ENCODE measurements around the gene ADARB1.
A peak's percentile ranks its signal among the peaks of the same experiment; 100 is the strongest.

Gene ADARB1

GRCh38 chr21:45162809-45163208 is 88.4 kb downstream of the ADARB1 start:
- ATAC-seq: no peak
- Mint-ChIP-seq H3K36me3 (ENCODE audit: low read depth) (peaks cover 7% of the 10 kb centered on the region), H3K9me3 (no peaks in the 10 kb centered on the region), H3K27ac (no peak overlapping the region), H3K4me1 (no peaks in the 10 kb centered on the region), H3K4me3 (no peak overlapping the region), H3K27me3 (no peaks in the 10 kb centered on the region)
- no peak for DNase-seq

GRCh38 chr21:45163413-45164123 is 89.2 kb downstream of the ADARB1 start:
- ATAC-seq (no peak), DNase-seq (no peak)
- Mint-ChIP-seq H3K27ac (no peak overlapping the region), H3K36me3 (ENCODE audit: low read depth) (peaks cover 7% of the 10 kb centered on the region), H3K9me3 (no peaks in the 10 kb centered on the region), H3K4me3 (no peak overlapping the region), H3K4me1 (no peaks in the 10 kb centered on the region), H3K27me3 (no peaks in the 10 kb centered on the region)

- H3K27me3 Mint-ChIP-seq: no peaks in the 10 kb centered on the region
- no peak overlapping the region for H3K4me3 Mint-ChIP-seq
- no peaks in the 10 kb centered on the region for H3K9me3 Mint-ChIP-seq
- H3K36me3 Mint-ChIP-seq (ENCODE audit: low read depth): peaks cover 5% of the 10 kb centered on the region
- ATAC-seq: no peak
- peaks cover 3% of the 10 kb centered on the region for H3K4me1 Mint-ChIP-seq
- no peak for DNase-seq
- no peak overlapping the region for H3K27ac Mint-ChIP-seq
Observed at GRCh38 chr21:45164124-45164511, 89.7 kb downstream of the ADARB1 start.

GRCh38 chr21:45164838-45165237 is 90.5 kb downstream of the ADARB1 start:
- Mint-ChIP-seq H3K27me3 (no peaks in the 10 kb centered on the region), H3K4me1 (peaks cover 11% of the 10 kb centered on the region), H3K9me3 (no peaks in the 10 kb centered on the region), H3K4me3 (no peak overlapping the region), H3K27ac (no peak overlapping the region), H3K36me3 (ENCODE audit: low read depth) (peaks cover 3% of the 10 kb centered on the region)
- peak; percentile 6 for ATAC-seq
- DNase-seq: no peak

GRCh38 chr21:45166931-45167330 is 92.6 kb downstream of the ADARB1 start:
- DNase-seq (no peak), ATAC-seq (no peak)
- H3K27me3 Mint-ChIP-seq: no peaks in the 10 kb centered on the region
- no peak overlapping the region for H3K27ac Mint-ChIP-seq
- peaks cover 12% of the 10 kb centered on the region for H3K4me1 Mint-ChIP-seq
- no peak overlapping the region for H3K4me3 Mint-ChIP-seq
- H3K9me3 Mint-ChIP-seq: no peaks in the 10 kb centered on the region
- peaks cover 3% of the 10 kb centered on the region for H3K36me3 Mint-ChIP-seq (ENCODE audit: low read depth)

GRCh38 chr21:45167796-45168222 is 93.4 kb downstream of the ADARB1 start:
- no peak overlapping the region for H3K27ac Mint-ChIP-seq
- ATAC-seq (no peak), DNase-seq (no peak)
- H3K27me3 Mint-ChIP-seq: no peaks in the 10 kb centered on the region
- no peak overlapping the region for H3K4me3 Mint-ChIP-seq
- no peaks in the 10 kb centered on the region for H3K36me3 Mint-ChIP-seq (ENCODE audit: low read depth)
- peaks cover 12% of the 10 kb centered on the region for H3K4me1 Mint-ChIP-seq
- no peaks in the 10 kb centered on the region for H3K9me3 Mint-ChIP-seq

GRCh38 chr21:45168522-45168921 is 94.1 kb downstream of the ADARB1 start:
- ATAC-seq (no peak), DNase-seq (no peak)
- Mint-ChIP-seq H3K36me3 (ENCODE audit: low read depth) (no peaks in the 10 kb centered on the region), H3K27ac (no peak overlapping the region), H3K9me3 (no peaks in the 10 kb centered on the region), H3K27me3 (no peaks in the 10 kb centered on the region), H3K4me1 (peaks cover 12% of the 10 kb centered on the region), H3K4me3 (no peak overlapping the region)

GRCh38 chr21:45169001-45169400 is 94.6 kb downstream of the ADARB1 start:
- ATAC-seq (no peak), DNase-seq (no peak)

GRCh38 chr21:45169682-45170081 is 95.3 kb downstream of the ADARB1 start:
- no peak for ATAC-seq

More at GRCh38 chr21:45169001-45169400, 94.6 kb downstream of the ADARB1 start:
- Mint-ChIP-seq H3K9me3 (no peaks in the 10 kb centered on the region), H3K4me3 (no peak overlapping the region), H3K4me1 (peaks cover 12% of the 10 kb centered on the region), H3K36me3 (ENCODE audit: low read depth) (no peaks in the 10 kb centered on the region), H3K27ac (no peak overlapping the region), H3K27me3 (no peaks in the 10 kb centered on the region)

GRCh38 chr21:45170987-45171386 is 96.6 kb downstream of the ADARB1 start:
- Mint-ChIP-seq H3K27me3 (no peaks in the 10 kb centered on the region), H3K27ac (no peak overlapping the region), H3K36me3 (ENCODE audit: low read depth) (peaks cover under 1% of the 10 kb centered on the region), H3K9me3 (no peaks in the 10 kb centered on the region), H3K4me3 (no peak overlapping the region), H3K4me1 (peaks cover 12% of the 10 kb centered on the region)
- ATAC-seq: no peak
- DNase-seq: no peak

More at GRCh38 chr21:45169682-45170081, 95.3 kb downstream of the ADARB1 start:
- H3K9me3 Mint-ChIP-seq: no peaks in the 10 kb centered on the region
- H3K4me3 Mint-ChIP-seq: no peak overlapping the region
- DNase-seq: no peak
- H3K4me1 Mint-ChIP-seq: peaks cover 12% of the 10 kb centered on the region
- no peaks in the 10 kb centered on the region for H3K27me3 Mint-ChIP-seq
- no peaks in the 10 kb centered on the region for H3K36me3 Mint-ChIP-seq (ENCODE audit: low read depth)
- H3K27ac Mint-ChIP-seq: no peak overlapping the region

GRCh38 chr21:45172420-45172819 is 98.0 kb downstream of the ADARB1 start:
- Mint-ChIP-seq H3K4me1 (peaks cover 12% of the 10 kb centered on the region), H3K36me3 (ENCODE audit: low read depth) (peaks cover 10% of the 10 kb centered on the region), H3K27ac (no peak overlapping the region), H3K4me3 (no peak overlapping the region), H3K27me3 (no peaks in the 10 kb centered on the region), H3K9me3 (no peaks in the 10 kb centered on the region)
- ATAC-seq: no peak
- no peak for DNase-seq

GRCh38 chr21:45175326-45176095 is 101.1 kb downstream of the ADARB1 start:
- no peak overlapping the region for H3K27ac Mint-ChIP-seq
- no peaks in the 10 kb centered on the region for H3K9me3 Mint-ChIP-seq
- no peaks in the 10 kb centered on the region for H3K4me1 Mint-ChIP-seq
- DNase-seq: no peak
- ATAC-seq: no peak
- no peaks in the 10 kb centered on the region for H3K27me3 Mint-ChIP-seq
- peaks cover 18% of the 10 kb centered on the region for H3K36me3 Mint-ChIP-seq (ENCODE audit: low read depth)
- no peak overlapping the region for H3K4me3 Mint-ChIP-seq

- Mint-ChIP-seq H3K4me3 (no peak overlapping the region), H3K27ac (no peak overlapping the region), H3K36me3 (ENCODE audit: low read depth) (peaks cover 20% of the 10 kb centered on the region), H3K27me3 (no peaks in the 10 kb centered on the region), H3K9me3 (no peaks in the 10 kb centered on the region), H3K4me1 (no peaks in the 10 kb centered on the region)
- DNase-seq (no peak), ATAC-seq (no peak)
Observed at GRCh38 chr21:45176141-45176540, 101.8 kb downstream of the ADARB1 start.

- no peak overlapping the region for H3K27ac Mint-ChIP-seq
- H3K36me3 Mint-ChIP-seq (ENCODE audit: low read depth): peaks cover 23% of the 10 kb centered on the region
- no peaks in the 10 kb centered on the region for H3K4me1 Mint-ChIP-seq
- no peaks in the 10 kb centered on the region for H3K9me3 Mint-ChIP-seq
- DNase-seq (no peak), ATAC-seq (no peak)
- no peak overlapping the region for H3K4me3 Mint-ChIP-seq
- no peaks in the 10 kb centered on the region for H3K27me3 Mint-ChIP-seq
Observed at GRCh38 chr21:45177039-45177438, 102.7 kb downstream of the ADARB1 start.

- Mint-ChIP-seq H3K9me3 (no peaks in the 10 kb centered on the region), H3K4me1 (no peaks in the 10 kb centered on the region), H3K36me3 (ENCODE audit: low read depth) (peaks cover 31% of the 10 kb centered on the region), H3K27ac (no peak overlapping the region), H3K27me3 (no peaks in the 10 kb centered on the region), H3K4me3 (no peak overlapping the region)
- ATAC-seq (no peak), DNase-seq (no peak)
Observed at GRCh38 chr21:45178070-45178608, 103.8 kb downstream of the ADARB1 start.

All from activated naive CD8-positive, alpha-beta T cell treated with anti-CD3 and anti-CD28 coated beads, Interleukin-2, amount 50 U/mL, for 24 hours (primary cell).